TTC549 (cell line): Measurements from ENCODE around the gene CSNK2A1.
"Not testable (repeated sequence)": the region's sequence is repeated elsewhere in the genome, so short reads cannot be mapped to it uniquely, and the experiment has no call there.

Experiments used
- FAIRE-seq: peaks from 2 replicates; lab custom pipeline; 2012; peaks lifted over from hg19 to GRCh38; lab: Jason Lieb, UNC

CSNK2A1 gene

DNA sequence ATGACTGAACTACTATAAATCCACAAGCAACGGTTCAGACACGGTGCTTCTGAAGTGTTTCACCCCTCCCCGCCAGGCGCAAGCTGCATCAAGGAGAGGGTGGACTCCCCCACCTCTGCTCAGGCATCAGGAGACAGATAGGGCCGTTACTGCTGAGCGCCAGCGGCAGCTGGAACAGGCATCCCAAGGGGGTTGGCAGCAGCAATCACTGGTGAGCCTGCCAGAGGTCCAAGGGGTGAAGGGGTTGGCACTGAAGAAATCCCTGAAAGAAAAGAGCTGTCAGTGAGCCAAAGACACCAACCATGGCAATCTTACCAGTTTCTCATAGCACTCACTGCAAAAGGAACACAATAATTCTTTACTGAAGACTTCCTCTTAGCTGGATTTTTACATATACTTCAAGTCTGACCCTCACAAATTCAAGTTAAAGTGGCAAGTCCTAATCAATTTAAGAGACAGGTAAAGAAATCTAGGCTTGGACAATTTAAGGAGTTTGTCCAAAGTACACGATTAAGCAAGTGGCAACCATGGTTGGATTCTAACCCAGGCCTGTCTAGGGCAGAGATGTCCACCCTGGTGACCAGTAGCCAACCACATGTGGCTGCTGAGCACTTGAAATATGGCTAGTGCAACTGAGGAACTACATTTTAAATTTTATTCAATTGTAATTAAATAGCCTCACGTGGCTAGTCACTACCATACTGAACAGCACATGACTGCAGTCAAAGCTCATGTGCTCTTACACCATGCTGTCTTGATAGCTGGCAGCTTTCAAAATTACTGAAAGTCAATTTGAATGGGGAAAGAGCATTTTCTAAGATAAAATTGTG lies 59.6 kb downstream of the CSNK2A1 start:
- no peak for FAIRE-seq

DNA sequence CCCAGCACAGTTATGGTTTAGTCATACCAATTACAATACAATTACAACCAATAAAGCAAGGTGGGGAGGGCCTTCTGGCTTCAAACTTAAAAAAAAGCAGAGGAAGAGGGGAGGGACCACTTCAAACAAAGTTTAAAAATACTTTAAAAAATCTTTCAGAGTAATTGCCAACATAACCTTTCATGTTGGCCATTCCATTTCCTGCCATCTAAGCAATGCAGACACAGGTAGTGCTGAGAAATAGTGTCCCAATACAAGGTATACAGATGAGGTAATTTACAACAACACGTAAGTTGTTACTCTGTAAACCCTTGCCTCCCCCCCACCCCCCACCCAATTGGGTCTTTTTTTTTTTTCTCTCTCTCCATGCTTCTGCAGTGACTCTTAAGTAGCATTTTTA lies 62.4 kb downstream of the CSNK2A1 start:
- no peak for FAIRE-seq

DNA sequence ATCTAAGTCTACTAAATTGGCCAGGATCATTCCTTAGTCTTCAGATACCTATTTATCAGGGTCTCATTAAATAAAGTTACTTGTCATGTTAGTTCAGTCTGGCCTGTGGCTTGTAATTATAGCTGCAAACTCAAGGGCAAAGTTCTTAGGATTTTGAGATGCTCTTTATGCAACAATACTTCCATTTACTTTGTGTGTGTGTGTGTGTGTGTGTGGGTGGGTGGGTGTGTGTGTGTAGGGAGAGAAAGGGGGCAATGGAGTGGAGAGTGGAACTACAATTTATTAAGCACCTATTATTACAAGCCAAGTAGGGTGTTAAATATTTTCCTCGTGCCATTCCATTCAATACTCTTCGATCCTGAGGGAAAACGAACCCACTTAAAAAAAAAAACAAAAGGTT lies 63.5 kb downstream of the CSNK2A1 start:
- FAIRE-seq, result no peak

DNA sequence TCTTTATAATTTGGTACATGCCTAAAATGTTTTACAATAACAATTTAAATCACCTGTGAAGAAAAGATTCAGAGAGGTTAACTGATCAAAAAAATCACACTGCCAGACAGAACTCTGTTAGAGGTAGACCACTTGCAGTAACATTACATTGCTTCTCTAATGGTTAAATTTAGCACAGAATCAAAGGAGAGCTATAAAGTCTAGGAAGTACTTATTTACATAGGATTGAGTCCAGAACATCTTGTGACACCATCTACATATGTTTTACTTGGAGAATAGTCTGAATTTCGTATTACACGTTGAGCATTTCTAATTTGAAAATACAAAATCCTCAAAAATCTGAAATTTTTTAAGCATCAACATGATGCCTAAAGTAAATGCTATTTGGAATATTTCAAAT lies 64.1 kb downstream of the CSNK2A1 start:
- no peak for FAIRE-seq

DNA sequence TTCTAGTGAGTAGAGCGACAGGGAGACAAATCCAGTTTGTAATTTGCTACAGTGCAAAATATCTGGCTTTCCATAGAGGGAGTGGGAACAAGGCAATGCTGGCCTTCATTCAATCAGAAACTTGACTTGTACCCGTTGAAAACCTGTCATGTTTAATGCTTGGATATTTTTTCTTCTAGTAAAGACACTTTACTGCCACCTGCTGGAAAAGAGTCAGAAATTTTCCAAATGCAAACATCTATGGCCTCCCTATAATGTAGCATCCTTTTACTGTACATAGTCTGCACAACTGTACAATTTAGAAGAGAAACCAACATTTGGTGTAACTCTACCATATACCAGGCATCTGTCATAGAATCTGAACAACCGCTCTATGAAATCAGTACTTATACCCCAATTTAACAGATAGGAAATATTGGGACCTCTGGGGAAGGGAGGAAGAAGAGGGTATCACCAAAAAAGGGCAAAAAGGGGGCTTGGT lies 64.6 kb downstream of the CSNK2A1 start:
- FAIRE-seq, result peak; percentile 88

DNA sequence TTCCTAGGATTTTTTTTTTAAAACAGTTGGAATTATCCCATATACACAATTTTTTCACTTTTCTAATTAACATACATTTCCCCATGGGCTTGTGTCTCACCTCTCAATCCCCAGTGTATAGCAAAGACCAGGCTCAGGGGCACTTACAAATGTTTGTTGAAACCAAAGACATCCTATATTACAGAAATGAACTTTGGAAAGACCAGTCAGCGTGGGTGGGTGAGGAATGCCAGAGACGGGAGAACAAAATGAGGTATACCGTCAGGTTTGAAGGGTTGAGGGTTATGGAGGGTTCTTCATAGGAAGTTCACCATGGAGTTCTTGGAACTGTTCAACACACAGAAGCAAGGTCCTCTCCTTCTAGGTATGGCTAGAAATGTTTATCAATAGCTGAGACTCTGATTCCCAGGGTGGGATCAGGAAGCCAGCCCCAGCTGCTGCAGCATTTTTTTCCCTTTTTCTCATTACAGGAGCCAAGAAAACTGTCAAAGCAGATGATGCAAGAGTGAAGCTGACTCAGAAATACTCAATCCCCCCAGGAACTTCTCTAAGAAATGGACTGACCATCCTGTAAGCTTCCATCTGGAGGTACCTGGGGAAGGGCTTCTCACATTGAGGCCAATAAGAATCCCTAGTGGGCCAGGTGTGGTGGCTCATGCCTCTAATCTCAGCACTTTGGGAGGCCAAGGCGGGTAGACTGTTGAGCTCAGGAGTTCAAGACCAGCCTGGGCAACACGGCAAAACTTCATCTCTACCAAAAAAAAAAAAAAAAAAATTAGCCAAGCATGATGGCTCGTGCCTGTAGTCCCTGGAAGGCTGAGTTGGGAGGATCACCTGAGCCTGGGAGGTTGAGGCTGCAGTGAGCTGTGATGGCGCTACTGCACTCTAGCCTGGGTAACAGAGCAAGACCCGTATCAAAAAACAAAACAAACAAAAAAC lies 65.3 kb downstream of the CSNK2A1 start:
- no peak for FAIRE-seq

DNA sequence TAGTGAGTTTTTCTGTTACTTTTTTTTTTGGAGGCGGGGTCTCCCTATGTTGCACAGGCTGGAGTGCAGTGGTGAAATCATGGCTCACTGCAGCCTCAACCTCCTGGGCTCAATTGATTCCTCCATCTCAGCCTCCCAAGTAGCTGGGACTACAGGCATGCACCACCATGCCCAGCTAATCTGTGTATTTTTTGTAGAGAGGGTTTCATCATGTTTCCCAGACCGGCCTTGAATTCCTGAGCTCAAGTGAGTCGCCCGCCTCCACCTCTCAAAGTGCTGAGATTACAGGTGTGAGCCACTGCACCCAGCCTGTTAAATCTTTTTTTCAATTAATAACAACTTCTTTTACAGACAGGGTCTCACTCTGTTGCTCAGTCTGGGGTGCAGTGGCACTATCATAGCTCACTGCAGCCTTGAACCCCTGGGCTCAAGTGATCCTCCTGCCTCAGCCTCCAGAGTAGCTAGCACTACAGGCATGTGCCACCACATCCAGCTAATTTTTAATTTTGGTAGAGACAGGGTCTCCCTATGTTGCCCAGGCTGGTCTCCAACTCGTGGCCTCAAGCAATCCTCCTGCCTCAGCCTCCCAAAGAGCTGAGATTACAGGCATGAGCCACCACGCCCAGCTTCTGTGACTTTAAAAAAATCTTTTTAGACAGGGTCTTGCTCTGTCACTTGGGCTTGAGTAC lies 66.9 kb downstream of the CSNK2A1 start:
- not testable (repeated sequence) for FAIRE-seq

DNA sequence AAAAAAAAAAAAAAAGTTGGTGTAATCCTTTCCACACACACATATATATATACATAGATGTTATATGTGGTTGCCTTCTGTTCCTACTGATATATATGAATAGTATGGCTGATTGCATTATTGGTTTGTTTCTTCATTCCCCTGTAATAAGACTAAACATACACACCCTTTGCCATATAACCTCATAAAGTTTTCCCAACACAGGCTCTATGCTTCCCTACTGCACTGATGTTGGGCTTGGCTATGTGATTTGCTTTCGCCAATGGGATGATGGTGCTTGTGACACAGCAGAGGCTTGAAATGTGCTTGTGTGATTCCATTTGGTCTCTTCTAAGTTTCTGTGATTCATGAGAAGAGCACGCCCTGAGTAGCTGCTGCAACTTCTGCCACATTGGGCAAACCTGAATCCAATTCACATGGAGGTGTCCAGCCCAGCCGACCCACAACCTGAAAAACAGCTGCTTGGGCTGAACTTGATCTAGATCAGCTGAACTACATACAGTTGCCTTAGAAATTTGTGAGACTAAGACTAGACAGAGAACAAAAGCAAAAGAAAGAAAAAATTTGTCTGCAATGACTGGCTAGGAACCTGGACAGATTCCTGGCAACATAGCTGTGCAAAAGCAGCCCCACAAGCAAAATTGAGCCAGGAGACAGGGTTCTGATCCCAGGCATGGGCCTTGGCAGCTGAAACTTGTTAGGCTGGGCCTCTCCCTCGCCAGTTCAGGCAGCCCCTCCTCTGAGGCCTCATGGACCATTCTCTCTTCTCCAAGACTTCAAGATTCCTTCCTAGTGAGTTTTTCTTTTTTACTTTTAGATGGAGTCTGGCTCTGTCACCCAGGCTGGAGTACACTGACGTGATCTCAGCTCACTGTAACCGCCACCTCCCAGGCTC lies 67.9 kb downstream of the CSNK2A1 start:
- FAIRE-seq, result no peak

DNA sequence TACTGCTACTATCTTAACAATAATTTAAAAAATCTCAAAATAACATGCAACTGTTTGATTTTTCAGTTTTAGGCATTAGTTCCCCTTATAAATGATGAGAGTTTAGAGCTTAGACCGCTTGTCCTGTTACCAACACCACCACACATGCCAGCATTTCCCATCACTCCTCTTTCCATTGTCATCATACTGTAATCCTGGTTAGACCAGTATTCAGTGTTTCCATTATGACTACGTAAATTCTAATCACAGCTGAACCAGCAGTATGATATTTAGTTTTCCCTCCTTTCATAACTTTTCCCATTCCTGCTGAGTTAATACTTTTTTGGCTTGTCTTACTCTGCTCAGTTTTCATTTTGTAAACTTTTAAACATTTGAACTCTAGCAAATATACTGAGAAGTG lies 69.0 kb downstream of the CSNK2A1 start:
- no peak for FAIRE-seq

DNA sequence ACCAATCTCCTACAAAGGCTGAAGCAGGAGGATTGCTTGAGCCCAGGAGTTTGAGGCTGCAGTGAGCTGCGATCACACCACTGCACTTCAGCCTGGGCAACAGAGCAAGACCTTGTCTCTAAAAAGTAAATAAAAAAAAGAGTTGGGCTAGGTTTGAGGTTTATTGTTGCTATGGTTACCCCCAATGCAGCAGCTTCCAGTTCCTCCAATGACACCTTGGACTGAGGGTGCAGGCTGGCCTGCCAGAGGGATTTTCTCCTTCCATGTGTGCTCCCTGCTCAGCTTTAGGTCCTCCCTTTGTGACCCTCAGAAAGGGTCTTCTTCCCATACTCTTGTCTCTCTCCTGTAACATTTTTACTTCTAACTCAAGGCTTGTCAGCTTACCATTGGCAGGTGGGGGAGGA lies 70.7 kb downstream of the CSNK2A1 start:
- no peak for FAIRE-seq

DNA sequence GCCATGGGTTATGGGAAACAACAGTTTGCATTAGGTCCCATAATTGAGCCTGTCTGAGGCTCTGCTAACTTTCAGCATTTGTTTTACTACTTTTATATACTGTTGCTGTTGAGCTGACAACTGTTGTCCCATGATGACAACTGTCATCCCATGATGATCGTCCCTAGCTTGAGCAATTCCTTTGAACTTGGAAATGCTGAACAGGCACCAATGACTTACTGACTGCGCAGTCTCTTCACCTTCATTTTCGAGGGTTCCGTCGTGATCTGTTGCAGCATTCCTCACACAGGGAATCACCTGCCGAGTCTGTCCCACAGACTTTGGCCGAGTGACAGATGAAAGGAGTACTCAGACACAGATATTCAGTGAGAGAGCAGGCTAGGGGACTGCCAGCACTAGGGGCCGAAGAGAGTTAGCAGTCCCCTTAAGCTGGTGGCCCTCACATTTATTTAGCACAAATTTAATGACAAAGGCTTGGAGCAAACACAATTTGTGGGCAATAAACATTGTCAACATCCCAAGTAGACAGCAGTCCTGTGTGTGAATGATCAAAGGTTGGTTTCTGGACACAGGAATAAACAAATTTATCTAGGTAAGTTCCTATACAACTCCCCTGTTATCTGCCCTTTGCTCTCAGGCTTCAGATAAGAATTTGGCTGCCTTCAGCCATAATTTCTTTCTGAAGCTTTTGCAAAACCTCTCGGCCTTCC lies 71.3 kb downstream of the CSNK2A1 start:
- FAIRE-seq, result no peak

DNA sequence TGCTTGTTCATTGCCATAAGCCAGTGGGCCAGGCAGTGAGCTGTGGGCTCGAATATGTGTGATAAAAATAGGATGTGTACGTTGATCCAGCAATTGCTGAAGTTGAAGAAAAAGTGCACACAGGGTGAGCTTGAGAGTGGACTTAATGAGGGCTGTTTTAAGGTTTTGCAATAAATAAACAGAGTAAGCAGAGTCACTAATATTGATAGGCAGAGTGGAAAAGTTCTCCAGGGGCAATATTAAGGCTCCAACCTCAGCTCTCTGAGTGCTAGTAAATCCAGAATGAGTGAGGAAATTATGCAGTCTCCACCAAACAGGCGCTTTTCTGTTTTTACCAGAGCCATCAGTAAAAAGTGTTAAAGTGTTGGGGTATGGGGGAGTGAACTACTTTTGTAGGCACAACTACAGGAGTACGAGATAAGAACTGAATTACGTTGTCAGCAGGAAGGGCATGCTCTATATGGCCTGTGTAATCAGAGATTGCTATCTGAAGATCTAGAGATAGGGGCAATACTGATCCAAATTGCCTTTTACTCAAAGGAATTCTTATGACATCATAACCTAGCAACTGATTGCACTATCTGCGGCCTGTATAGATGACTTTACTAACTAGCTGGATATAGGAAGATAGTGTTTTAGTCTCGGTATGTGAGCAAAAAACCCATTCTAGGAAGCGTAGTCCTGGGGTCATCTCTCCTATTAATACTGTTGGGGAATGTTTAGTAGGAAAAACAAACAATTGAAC lies 73.7 kb downstream of the CSNK2A1 start:
- no peak for FAIRE-seq

DNA sequence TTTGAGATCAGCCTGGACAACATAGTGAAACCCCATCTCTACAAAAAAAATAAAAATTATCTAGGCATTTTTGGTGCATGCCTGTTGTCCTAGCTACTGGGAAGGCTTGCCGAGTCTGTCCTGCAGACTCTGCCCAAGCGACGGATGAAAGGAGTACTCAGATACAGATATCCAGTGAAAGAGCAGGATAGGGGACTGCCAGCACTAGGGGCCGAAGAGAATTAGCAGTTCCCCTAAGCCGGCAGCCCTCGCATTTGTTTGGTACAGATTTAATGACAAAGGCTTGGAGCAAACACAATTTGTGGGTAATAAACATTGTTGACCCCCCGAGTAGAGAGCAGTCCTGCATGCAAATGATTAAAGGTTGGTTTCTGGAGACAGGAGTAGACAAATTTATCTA lies 75.8 kb downstream of the CSNK2A1 start:
- FAIRE-seq, result no peak

DNA sequence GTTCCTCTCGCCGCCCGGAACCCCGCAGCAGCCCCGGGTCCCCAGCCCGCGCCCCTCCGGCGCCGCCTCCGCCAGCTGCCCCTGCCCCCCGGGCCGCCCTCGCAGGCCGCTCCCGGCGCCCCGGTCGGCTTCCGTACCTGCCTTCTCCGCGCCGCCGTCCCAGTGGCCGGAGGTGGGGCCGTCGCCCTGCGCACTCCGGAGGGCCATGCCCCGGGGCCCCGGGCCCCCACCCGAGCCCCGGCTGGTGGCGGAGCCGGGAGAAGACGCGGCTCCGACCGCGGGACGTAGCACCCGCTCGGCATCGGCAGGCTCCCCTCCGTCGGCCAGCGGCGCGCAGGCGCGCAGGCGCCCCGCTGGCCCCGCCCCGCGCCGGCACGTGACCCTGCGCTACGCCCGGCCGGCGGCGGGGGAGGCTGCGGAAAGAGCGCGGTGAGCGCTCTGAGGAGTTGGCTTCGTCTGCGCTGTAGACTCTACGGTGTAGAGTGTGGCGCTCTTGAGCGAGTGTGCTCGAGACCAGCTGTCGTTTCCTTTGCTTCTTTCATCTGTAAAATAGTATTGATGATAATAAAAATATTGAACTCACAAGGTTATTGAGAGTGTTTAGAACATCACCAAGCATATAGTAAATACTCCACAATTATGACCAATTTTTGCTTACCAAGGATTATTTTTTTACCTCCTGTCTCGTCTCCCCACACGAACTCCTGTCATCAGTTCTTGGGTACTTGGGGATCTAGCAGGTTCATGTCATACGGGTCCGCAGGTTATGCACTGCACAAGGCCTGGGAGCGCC lies 81.2 kb downstream of the CSNK2A1 start, which contains the start of gene TBC1D20:
TBC1D20 (minus strand) TSS at position 335 of the 793 bp plus-strand sequence; CDS start at position 207, 128 bp downstream.
- FAIRE-seq, result no peak

DNA sequence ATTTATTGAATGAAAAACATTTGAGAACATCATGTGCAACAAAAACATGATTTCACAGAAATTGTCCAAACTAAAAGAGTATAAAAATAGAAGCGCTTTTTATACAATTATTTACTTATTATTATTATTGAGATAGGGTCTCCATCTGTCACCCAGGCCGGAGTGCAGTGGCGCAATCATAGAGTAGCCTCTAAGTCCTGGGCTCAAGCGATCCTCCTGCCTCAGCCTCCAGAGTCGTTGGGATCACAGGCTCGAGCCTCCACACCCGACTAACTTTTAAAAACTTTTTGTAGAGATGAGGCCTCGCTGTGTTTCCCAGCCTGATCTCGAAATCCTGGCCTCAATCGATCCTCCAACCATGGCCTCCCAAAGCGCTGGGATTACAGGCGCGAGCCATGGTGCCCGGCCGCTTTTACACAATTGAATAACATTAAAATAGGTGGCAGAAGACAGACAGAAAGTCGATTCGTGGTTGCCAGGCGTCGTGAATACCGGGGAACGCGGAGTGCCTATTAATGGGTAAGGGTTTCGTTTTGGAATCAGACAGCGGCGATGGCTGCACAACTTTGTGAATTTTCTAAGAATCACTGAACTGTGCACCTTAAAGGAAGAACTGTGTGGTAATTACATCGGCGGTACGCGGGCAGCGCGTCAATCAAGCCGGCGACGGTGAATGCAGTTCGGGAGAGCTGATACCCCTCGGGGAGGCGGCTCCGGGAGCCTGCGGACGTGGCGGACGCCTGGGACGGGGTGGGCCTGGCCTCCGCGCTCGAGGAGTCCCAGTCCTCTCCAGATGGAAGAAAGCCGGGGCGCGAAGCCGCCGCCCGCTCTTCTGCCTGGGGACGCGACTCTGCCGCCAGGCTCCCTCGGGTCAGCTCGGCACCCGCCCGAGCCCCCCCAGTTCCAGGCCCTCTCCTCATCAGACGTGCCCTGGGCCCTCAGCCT lies 82.1 kb downstream of the CSNK2A1 start:
- FAIRE-seq, result no peak

DNA sequence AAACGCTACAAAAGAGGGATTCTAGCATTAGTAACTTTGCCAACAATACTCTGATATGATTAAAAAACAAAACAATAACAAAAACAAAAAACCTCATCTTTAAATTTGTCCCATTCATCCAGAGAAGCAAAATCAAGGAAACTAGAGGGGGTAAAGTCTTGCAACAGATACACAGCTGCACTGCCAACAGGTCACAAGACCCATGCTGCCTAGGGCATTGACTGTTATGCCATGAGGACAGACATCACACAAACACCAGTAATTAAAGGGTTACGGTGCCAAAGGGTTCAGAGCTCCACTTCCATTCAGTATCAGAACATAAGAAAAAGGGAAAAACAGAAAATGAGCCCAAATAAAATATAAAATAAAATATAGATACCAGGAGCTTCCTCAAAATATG lies 82.9 kb downstream of the CSNK2A1 start:
- no peak for FAIRE-seq

DNA sequence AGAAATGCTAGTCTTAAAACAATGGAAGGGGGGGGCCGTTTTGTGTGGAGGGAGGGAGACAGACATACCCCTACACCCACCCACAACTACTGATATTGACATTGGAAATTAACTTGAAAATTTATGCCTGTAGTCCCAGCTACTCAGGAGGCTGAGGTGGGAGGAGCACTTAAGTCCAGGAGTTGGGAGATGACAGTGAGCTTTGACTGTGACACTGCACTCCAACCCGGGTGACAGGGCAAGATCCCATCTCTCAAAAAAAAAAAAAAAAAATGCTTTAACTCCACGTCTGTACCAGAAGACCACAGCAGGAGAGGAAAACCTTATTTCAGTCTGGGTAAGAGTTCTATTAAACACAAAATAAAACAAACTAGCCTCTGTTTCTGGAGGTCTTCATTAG lies 83.4 kb downstream of the CSNK2A1 start:
- no peak for FAIRE-seq

DNA sequence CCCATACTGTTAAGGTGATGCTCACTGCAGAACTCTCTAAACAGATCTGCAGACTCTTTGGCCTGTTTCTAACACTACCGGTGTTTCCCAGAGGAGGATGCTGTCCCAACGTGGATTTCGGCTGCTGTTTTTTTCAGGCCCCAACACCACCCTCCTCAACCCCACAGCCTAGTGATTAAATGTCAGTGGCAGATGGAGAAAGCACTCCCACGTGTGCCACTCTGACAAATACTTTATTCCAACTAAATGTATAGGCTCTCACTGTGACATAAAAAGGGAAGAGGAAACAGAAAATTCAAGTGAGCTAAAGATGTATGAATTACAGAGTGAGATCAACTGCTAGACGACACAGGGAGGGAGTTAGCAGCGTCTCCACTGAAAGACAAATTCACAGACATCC lies 84.8 kb downstream of the CSNK2A1 start:
- FAIRE-seq, result no peak
